Measurements from ENCODE around the gene ZCCHC8. TPM values are rescaled to one million over a fixed set of nuclear protein-coding genes. Genes with fewer than 3 reads are reported as not detected.

The ZCCHC8 gene
- 27.6 and 28.0 TPM in 2 replicates for total RNA-seq
- long read RNA-seq, transcript ZCCHC8-210 (14 exons, 2,955 nt): major isoform, 33 of 46 reads
- long read RNA-seq, partial matches to known transcripts: 5 of 46 reads
- long read RNA-seq, other reads (novel, unspliced or antisense): 7 of 46 reads

DNA sequence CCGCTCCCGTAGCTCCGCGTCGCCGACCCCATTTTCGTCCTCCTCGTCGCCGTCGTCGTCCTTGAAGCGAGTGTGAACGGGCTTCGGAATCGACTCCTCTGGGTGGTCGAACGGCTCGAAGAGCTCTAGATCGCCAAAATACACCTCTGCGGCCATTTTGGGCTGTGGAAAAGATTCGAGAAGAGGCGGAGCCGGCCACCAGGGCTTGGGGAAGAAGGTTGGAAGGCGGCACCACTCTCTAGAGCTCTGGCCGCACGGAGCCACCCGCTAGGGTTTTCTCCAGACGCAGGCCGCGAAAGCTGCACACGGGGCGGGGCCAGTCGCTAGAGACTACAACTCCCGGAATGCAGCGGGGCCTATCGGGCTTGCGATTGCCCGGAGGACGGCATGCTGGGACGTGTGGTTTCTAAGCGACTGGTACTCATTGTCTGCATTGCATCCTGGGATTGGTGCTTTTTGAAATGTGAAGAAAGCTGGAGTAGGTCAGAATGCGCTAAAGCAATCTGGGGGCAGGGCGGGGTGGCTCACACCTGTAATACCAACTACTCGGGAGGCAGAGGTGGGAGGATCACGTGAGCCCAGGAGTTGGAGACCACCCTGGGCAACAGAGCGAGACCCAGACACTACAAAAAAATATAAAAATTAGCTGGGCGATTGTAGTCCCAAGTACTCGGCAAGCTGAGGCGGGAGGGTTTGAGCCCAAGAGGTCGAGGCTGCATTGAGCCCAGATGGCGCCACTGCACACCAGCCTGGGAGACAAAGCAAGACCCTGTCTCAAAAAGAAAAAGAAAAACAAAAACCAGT, at the start of gene ZCCHC8:
TSS of gene ZCCHC8 (minus strand) at position 248 of the 804 bp plus-strand sequence. CDS start at position 156, 92 bp downstream.
- DNase-seq (ENCODE audit: extremely low spot score, unreplicated experiment): peak; percentile 98
- H3K27me3 Mint-ChIP-seq (ENCODE audit: unreplicated experiment): no peaks in the 10 kb centered on the region
- H3K9me3 Mint-ChIP-seq (ENCODE audit: unreplicated experiment): no peaks in the 10 kb centered on the region
- TF ChIP-seq, protein P1, sequence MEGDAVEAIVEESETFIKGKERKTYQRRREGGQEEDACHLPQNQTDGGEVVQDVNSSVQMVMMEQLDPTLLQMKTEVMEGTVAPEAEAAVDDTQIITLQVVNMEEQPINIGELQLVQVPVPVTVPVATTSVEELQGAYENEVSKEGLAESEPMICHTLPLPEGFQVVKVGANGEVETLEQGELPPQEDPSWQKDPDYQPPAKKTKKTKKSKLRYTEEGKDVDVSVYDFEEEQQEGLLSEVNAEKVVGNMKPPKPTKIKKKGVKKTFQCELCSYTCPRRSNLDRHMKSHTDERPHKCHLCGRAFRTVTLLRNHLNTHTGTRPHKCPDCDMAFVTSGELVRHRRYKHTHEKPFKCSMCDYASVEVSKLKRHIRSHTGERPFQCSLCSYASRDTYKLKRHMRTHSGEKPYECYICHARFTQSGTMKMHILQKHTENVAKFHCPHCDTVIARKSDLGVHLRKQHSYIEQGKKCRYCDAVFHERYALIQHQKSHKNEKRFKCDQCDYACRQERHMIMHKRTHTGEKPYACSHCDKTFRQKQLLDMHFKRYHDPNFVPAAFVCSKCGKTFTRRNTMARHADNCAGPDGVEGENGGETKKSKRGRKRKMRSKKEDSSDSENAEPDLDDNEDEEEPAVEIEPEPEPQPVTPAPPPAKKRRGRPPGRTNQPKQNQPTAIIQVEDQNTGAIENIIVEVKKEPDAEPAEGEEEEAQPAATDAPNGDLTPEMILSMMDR (IDR thresholded peaks at IDR 0.05): no peak
- peaks cover 38% of the 10 kb centered on the region for H3K4me1 Mint-ChIP-seq (ENCODE audit: unreplicated experiment)
- peak within 1 kb of the TSS; percentile 100 for H3K27ac Mint-ChIP-seq (ENCODE audit: unreplicated experiment)
- H3K4me3 Mint-ChIP-seq (ENCODE audit: unreplicated experiment): peak within 1 kb of the TSS; percentile 97
- H3K36me3 Mint-ChIP-seq (ENCODE audit: unreplicated experiment): peaks cover 26% of the 10 kb centered on the region

DNA sequence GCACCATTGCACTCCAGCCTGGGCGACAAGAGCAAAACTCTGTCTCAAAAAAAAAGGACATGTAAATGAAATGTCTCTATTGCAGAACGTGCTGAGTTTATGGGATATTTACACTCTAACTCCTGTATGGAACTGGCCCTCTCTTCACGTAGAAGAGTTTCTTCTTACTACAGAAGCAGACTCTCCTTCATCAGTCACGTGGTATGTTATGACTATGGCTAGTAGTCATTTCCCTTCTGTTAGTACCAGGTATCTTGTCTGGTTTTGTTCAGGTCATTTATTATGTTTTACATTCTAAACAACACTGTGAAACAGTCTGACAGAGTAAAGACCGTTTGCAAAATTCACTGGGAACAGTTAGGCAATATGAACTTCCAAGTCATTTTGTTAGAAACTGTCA, 46.6 kb upstream of the ZCCHC8 start:
- no peaks in the 10 kb centered on the region for H3K4me1 Mint-ChIP-seq (ENCODE audit: unreplicated experiment)
- H3K27ac Mint-ChIP-seq (ENCODE audit: unreplicated experiment): no peak overlapping the region
- no peak for DNase-seq (ENCODE audit: extremely low spot score, unreplicated experiment)
- no peak overlapping the region for H3K4me3 Mint-ChIP-seq (ENCODE audit: unreplicated experiment)
- no peaks in the 10 kb centered on the region for H3K27me3 Mint-ChIP-seq (ENCODE audit: unreplicated experiment)
- no peaks in the 10 kb centered on the region for H3K9me3 Mint-ChIP-seq (ENCODE audit: unreplicated experiment)
- TF ChIP-seq, protein P1 (IDR thresholded peaks at IDR 0.05): no peak
- H3K36me3 Mint-ChIP-seq (ENCODE audit: unreplicated experiment): peaks cover 5% of the 10 kb centered on the region

DNA sequence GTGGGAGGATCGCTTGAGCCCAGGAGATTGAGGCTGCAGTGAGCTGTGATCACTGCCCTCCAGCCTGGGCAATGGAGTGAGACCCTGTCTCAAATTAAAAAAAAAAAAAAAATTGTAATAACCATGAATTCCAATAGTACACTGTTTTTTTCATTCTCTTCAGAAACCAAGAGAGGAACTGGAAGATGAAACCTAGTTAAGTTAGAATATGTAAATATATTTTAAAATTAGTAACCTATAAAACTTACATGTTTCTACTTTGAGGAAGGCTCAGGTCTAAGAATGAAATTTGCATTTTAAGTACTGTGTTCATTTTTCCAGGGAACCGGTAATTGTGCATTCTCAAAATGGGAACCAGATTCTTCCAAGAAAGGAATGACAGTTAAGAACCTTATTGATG, 45.1 kb upstream of the ZCCHC8 start:
- no peaks in the 10 kb centered on the region for H3K4me1 Mint-ChIP-seq (ENCODE audit: unreplicated experiment)
- H3K4me3 Mint-ChIP-seq (ENCODE audit: unreplicated experiment): no peak overlapping the region
- H3K36me3 Mint-ChIP-seq (ENCODE audit: unreplicated experiment): peaks cover 5% of the 10 kb centered on the region
- TF ChIP-seq, protein P1 (IDR thresholded peaks at IDR 0.05): no peak
- H3K27me3 Mint-ChIP-seq (ENCODE audit: unreplicated experiment): no peaks in the 10 kb centered on the region
- DNase-seq (ENCODE audit: extremely low spot score, unreplicated experiment): no peak
- no peak overlapping the region for H3K27ac Mint-ChIP-seq (ENCODE audit: unreplicated experiment)
- H3K9me3 Mint-ChIP-seq (ENCODE audit: unreplicated experiment): no peaks in the 10 kb centered on the region

DNA sequence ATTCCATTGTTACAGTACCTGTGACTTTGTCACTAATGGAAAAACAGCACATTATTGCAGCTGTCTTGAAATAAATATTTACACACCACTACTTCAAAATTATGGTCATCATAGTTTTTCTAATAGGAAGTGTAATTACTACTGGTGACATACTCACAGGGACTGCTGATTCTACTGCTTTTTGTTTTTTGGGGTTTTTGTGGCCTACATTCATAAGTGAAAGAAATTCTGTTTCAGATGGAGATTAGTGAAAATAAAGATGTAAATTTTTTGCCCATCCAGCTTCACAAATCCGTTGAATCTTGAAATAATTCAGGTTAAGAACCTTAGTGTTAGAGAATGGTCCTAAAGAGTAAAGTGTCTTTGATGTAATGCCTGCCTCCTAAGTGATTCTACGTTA, 43.8 kb upstream of the ZCCHC8 start:
- no peak for DNase-seq (ENCODE audit: extremely low spot score, unreplicated experiment)
- Mint-ChIP-seq H3K4me1 (ENCODE audit: unreplicated experiment) (no peaks in the 10 kb centered on the region), H3K4me3 (ENCODE audit: unreplicated experiment) (no peak overlapping the region), H3K27ac (ENCODE audit: unreplicated experiment) (no peak overlapping the region), H3K27me3 (ENCODE audit: unreplicated experiment) (no peaks in the 10 kb centered on the region), H3K36me3 (ENCODE audit: unreplicated experiment) (peaks cover 2% of the 10 kb centered on the region), H3K9me3 (ENCODE audit: unreplicated experiment) (no peaks in the 10 kb centered on the region)
- TF ChIP-seq, protein P1 (IDR thresholded peaks at IDR 0.05): no peak

DNA sequence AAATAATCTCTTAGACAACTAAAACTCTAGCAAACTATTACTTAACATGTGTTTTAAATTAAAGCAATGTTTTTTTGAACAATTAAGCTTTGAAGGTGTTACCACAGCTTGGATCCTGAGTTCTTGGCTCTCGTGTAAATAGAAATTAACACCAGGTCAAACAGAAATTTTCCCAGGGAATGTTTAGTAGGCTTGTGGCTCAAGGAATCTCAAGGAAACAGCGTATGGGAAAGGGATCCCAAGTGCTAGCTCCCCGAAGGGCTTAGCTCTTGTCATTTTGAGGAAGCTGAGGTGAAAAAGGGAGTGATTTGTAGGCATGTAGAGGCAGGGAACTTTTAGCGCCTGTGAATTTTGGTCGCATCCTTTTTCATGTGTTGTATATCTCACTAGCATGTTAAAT, 37.8 kb upstream of the ZCCHC8 start:
- Mint-ChIP-seq H3K36me3 (ENCODE audit: unreplicated experiment) (peaks cover 2% of the 10 kb centered on the region), H3K4me1 (ENCODE audit: unreplicated experiment) (no peaks in the 10 kb centered on the region), H3K4me3 (ENCODE audit: unreplicated experiment) (no peak overlapping the region), H3K9me3 (ENCODE audit: unreplicated experiment) (no peaks in the 10 kb centered on the region), H3K27ac (ENCODE audit: unreplicated experiment) (no peak overlapping the region), H3K27me3 (ENCODE audit: unreplicated experiment) (no peaks in the 10 kb centered on the region)
- no peak for DNase-seq (ENCODE audit: extremely low spot score, unreplicated experiment)
- TF ChIP-seq, protein P1 (IDR thresholded peaks at IDR 0.05): no peak
